GM18508 (cell line): ENCODE results near the gene SCN4A.
"Not testable (repeated sequence)": the region's sequence is repeated elsewhere in the genome, so short reads cannot be mapped to it uniquely, and the experiment has no call there.

Experiments used
- ATAC-seq: cut with Tn5 transposase; IDR thresholded peaks from one replicate; pipeline ENCODE4 v1.9.1; 2021; ENCODE audit warnings: moderate number of reproducible peaks; ENCODE audit not compliant: insufficient read depth, unreplicated experiment

The SCN4A gene

GRCh38 chr17:63920779-63921178 lies 51.9 kb downstream of the SCN4A start:
- ATAC-seq: not testable (repeated sequence)

- ATAC-seq: not testable (repeated sequence)
Observed at GRCh38 chr17:63920050-63920449, 52.7 kb downstream of the SCN4A start.

- ATAC-seq: no peak
Observed at GRCh38 chr17:63919311-63919723, 53.4 kb downstream of the SCN4A start.

GRCh38 chr17:63918789-63919305 lies 53.9 kb downstream of the SCN4A start, which contains the start of gene GH1:
Gene GH1 (minus strand): TSS chr17:63918839. CDS start chr17:63918776, 63 bp downstream.
- ATAC-seq: not testable (repeated sequence)

- no peak for ATAC-seq
Observed at GRCh38 chr17:63918305-63918704, 54.4 kb downstream of the SCN4A start.

GRCh38 chr17:63917646-63918045 lies 55.1 kb downstream of the SCN4A start:
- ATAC-seq: no peak

GRCh38 chr17:63917206-63917605 lies 55.5 kb downstream of the SCN4A start:
- not testable (repeated sequence) for ATAC-seq

- ATAC-seq: no peak
Observed at GRCh38 chr17:63916566-63917185, 56.0 kb downstream of the SCN4A start.

GRCh38 chr17:63915753-63916152 lies 57.0 kb downstream of the SCN4A start:
- ATAC-seq: not testable (repeated sequence)

GRCh38 chr17:63914471-63914870 lies 58.2 kb downstream of the SCN4A start:
- no peak for ATAC-seq

GRCh38 chr17:63911657-63912100 lies 61.0 kb downstream of the SCN4A start:
- no peak for ATAC-seq

DNA sequence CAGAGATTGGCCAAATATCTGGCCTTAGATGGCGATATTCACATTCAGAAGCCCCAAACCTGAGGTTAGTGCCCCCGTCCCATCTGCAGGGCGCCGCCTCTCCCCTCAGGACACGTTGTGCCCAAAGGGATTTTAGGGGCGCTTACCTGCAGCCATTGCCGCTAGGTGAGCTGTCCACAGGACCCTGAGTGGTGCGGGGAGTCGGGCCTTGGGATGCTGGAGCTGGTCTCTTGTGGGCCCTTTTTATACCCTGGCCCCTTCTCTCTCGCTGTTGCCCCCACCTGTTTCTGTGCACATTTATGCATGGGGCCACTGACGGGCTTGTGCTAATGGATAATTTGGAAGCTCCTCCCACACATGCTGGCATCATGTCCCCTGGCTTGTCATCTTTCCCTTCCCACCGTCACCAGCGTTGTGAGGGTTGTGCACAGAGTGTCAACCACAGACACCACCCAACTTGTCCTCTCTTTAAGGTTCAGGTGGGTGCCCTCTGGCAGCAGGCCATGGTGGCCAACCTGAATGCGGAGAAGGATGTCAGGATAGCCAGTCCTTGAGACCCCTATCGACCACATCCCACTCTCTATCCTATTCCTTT lies 61.6 kb downstream of the SCN4A start, which contains the start of gene CSHL1:
Gene CSHL1 (minus strand): TSS at position 218 of the 595 bp plus-strand sequence. CDS start 62 bp downstream, at position 156.
- no peak for ATAC-seq

- ATAC-seq: no peak
Observed at GRCh38 chr17:63910096-63910495, 62.6 kb downstream of the SCN4A start.

- ATAC-seq: not testable (repeated sequence)
Observed at GRCh38 chr17:63909586-63909985, 63.1 kb downstream of the SCN4A start.

GRCh38 chr17:63907161-63907778 lies 65.4 kb downstream of the SCN4A start:
- not testable (repeated sequence) for ATAC-seq

DNA sequence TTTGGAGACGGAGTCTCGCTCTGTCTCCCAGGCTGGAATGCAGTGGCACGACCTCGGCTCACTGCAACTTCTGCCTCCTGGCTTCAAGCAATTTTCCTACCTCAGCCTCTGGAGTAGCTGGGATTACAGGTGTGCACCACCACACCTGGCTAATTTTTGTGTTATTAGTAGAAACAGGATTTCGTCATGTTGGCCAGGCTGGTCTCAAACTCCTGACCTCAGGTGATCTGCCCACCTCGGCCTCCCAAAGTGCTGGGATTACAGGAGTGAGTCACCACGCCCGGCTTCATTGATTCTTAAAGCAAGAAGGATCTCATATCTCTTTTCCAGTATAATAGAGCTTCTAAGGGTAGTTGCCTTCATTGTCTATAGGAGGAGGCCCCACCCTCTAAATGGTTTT lies 67.9 kb downstream of the SCN4A start:
- ATAC-seq: not testable (repeated sequence)

DNA sequence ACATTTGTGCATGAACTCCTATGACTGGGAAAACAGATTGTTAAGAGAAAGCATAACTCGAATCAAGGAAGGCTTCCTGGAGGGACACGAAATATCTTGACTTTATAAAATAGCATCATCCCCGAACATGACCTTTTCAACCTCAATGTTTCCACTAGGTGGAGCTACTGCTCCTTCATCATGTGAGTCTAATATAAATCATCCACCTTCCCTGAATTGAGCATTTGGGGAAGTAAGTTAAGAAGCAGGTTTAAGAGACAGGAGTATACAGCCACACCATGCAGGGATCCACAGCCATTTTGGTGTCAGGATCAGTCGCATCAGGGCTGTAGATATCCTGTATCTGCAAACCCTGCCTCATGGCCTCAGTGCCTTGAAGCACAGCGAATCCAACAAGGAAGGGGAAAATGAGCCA lies 68.9 kb downstream of the SCN4A start:
- ATAC-seq: not testable (repeated sequence)

DNA sequence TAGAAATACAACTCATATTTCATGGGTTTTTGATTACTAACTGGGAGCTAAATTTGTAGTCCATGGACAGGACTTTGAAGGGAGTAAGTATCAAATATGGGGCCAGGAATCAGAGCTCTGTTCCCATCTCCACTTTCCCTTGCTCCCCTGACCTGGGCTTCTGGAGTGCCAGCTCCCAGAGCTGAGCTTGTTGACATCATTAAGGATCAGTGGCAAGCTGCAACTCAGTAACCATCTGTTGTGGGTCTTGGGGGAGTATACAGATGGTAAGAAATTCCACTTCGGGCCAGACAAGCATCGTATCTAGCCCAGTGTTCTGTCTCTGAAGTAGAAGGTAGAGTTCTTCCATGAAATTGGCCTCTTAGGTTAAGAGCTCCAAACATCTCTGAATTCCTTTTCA lies 70.7 kb downstream of the SCN4A start:
- not testable (repeated sequence) for ATAC-seq

DNA sequence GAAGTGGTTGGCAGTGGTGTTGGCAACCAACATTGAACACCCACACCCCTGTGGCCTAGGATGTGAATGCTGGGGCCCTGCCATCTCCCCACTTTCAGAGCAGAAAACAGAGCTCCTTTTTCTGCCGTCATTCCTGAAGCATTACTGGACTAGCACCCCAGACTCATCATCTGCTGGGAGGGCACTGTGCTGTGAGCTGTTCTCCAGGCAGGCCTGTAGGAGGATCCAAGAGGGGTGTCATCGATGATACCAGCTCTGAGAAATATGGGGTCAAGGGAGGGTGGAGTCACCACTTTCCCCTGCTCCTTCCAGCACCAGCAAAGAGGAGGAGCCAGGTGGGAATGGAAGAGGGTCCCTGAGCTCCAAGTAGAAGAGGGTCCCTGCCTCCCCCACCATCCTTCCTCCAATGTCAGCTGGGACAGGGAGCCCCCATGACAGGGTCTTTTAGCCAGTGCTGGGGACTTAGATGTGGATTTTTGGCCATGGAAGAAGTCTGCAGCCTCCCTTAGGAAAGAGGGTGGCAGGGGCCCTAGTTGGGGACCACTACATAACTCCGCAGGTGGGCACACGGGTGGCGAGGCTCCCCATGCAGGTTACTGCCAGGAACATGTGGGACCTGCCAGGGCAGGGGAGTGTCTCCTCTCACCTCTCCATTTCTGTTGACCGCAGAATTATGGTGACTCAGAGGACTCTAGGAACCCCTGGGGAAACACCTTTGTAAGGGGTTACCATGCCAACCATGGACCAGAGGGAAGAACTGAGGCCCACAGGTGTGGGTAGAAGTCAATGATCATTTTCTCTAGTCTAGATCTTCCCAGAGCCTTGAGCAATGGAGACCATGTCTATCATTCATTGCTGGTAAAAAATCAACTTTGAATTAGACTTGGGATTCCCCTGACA lies 73.6 kb downstream of the SCN4A start:
- ATAC-seq: not testable (repeated sequence)
